ENCODE data around the gene POLR2E. TPM values are rescaled to one million over a fixed set of nuclear protein-coding genes. Genes with fewer than 3 reads are reported as not detected.

The POLR2E gene
- total RNA-seq, 2 donors from 2014 or later = 168 to 241 TPM

DNA sequence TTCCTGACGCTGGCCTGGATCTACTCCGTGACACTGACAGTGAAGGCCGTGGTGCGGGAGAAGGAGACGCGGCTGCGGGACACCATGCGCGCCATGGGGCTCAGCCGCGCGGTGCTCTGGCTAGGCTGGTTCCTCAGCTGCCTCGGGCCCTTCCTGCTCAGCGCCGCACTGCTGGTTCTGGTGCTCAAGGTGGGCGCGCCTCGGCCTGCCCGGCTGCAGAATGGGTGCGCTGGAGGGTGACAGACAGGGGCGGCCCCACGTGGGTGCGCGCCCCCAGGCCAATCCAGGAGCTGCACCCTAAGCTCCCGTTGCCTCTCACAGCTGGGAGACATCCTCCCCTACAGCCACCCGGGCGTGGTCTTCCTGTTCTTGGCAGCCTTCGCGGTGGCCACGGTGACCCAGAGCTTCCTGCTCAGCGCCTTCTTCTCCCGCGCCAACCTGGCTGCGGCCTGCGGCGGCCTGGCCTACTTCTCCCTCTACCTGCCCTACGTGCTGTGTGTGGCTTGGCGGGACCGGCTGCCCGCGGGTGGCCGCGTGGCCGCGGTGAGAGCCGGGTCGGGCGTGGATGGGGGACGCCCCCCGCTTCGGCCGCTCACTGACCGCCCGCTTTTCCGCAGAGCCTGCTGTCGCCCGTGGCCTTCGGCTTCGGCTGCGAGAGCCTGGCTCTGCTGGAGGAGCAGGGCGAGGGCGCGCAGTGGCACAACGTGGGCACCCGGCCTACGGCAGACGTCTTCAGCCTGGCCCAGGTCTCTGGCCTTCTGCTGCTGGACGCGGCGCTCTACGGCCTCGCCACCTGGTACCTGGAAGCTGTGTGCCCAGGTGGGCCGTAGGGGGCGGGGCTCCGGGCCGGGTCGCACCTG lies 48.1 kb downstream of the POLR2E start:
- no peaks in the 10 kb centered on the region for H3K4me1 Mint-ChIP-seq (ENCODE audit: low read depth in 2 of 2)
- no peak overlapping the region for H3K27ac Mint-ChIP-seq
- H3K9me3 Mint-ChIP-seq = no peaks in the 10 kb centered on the region
- no peak for ATAC-seq
- H3K27me3 Mint-ChIP-seq = no peaks in the 10 kb centered on the region
- DNase-seq (ENCODE audit: low spot score) = no peak
- H3K4me3 Mint-ChIP-seq = no peak overlapping the region
- no peaks in the 10 kb centered on the region for H3K36me3 Mint-ChIP-seq

DNA sequence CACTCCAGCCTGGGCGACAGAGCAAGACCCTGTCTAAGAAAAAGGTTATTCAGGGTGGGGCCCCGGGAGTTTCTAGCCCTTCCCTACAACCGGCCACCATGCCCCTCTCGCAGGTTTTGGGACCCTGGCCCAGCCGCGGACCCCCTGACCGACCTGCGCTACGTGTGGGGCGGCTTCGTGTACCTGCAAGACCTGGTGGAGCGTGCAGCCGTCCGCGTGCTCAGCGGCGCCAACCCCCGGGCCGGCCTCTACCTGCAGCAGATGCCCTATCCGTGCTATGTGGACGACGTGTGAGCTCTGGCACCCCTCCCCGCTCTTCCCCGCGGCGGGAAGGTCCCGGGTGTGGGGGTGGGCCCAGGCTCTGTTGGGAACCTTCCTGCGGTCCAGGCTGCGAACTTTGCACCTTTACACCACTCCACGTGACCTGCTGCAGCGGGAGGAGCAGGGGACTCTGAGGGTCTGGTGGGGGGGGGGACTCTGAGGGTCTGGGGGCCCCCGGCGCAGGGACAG lies 49.0 kb downstream of the POLR2E start:
- no peak for ATAC-seq
- H3K9me3 Mint-ChIP-seq = no peaks in the 10 kb centered on the region
- H3K36me3 Mint-ChIP-seq = no peaks in the 10 kb centered on the region
- no peaks in the 10 kb centered on the region for H3K4me1 Mint-ChIP-seq (ENCODE audit: low read depth in 2 of 2)
- no peak for DNase-seq (ENCODE audit: low spot score)
- no peaks in the 10 kb centered on the region for H3K27me3 Mint-ChIP-seq
- H3K4me3 Mint-ChIP-seq = no peak overlapping the region
- no peak overlapping the region for H3K27ac Mint-ChIP-seq

DNA sequence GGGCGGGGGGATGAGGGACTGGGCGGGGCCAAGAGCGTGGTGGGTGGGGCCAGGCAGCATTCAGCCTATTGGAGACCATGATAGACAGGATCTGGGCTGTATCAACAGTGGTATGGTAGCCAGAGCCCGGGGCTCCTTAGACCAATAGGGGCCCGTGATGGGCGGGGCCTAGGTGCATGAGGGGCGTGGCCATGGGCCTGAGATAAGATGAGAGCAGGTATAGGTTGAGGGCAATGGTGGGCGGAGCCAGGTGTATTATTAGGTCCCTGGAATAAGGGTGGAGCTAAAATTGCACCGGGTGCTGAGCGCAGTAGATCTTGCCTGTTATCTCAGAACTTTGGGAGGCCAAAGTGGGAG lies 50.0 kb downstream of the POLR2E start:
- no peak overlapping the region for H3K27ac Mint-ChIP-seq
- H3K4me1 Mint-ChIP-seq (ENCODE audit: low read depth in 2 of 2) = peaks cover 6% of the 10 kb centered on the region in 2 donors
- H3K4me3 Mint-ChIP-seq = no peak overlapping the region
- H3K27me3 Mint-ChIP-seq = no peaks in the 10 kb centered on the region
- DNase-seq (ENCODE audit: low spot score) (no peak), ATAC-seq (peak; percentile 67 to 78)
- no peaks in the 10 kb centered on the region for H3K36me3 Mint-ChIP-seq
- no peaks in the 10 kb centered on the region for H3K9me3 Mint-ChIP-seq

DNA sequence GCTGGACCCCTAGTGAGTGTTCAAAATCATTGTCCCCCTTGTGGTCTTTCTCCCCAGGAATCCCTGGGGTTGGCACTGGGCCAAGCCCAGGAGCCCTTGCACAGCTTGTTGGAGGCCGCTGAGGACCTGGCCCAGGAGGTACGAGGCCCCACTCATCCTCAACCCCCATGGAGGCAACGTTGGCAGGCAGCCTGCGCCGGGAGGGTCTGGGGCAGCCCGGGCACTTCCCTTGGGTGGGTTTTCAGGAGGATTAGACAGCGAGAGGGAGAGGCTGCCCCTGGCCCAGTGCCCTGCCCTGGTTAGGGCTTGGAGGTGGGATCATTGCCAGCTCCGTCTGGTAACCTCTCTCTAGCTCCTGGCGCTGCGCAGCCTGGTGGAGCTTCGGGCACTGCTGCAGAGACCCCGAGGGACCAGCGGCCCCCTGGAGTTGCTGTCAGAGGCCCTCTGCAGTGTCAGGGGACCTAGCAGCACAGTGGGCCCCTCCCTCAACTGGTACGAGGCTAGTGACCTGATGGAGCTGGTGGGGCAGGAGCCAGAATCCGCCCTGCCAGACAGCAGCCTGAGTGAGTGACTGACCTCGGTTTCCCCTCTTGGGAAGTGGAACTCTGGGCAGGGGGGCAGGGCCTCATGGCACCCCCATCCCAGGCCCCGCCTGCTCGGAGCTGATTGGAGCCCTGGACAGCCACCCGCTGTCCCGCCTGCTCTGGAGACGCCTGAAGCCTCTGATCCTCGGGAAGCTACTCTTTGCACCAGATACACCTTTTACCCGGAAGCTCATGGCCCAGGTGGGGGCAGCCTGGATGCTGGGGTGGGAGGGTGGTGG lies 52.3 kb downstream of the POLR2E start:
- Mint-ChIP-seq H3K27me3 (no peaks in the 10 kb centered on the region), H3K4me1 (ENCODE audit: low read depth in 2 of 2) (peaks cover 23 to 26% of the 10 kb centered on the region in 2 donors), H3K4me3 (peak overlapping the region; percentile 17), H3K9me3 (no peaks in the 10 kb centered on the region), H3K27ac (no peak overlapping the region), H3K36me3 (no peaks in the 10 kb centered on the region)
- ATAC-seq (no peak), DNase-seq (ENCODE audit: low spot score) (no peak)

DNA sequence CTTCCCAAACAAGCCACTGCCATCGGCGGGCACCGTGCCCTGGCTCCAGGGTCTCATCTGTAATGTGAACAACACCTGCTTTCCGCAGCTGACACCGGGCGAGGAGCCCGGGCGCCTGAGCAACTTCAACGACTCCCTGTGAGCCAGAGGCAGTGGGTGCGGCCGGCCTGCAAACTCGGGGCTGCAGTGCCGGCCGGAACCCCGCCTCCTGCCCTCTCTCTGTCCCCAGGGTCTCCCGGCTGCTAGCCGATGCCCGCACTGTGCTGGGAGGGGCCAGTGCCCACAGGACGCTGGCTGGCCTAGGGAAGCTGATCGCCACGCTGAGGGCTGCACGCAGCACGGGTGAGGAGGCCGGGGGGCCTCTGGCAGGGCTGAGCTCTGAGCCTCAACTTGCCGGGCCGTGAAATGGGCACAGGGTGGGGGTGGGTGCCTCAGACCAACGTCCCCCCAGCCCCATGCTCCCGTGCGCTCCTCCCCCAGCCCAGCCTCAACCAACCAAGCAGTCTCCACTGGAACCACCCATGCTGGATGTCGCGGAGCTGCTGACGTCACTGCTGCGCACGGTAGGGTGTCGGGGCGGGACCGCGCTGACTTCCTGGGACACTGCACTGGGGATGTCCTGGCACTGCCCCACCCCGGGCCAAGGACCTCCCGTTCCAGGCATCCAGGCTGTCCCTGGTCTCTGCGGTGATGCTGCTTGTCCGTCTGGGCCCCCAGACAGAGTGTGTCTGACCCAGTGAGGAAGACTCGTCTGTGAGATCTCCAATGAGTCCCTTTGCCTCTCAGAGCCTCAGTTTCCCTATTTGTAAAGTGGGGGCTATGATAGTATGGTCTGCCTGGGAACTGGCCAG lies 53.1 kb downstream of the POLR2E start:
- Mint-ChIP-seq H3K4me3 (peak overlapping the region; percentile 17), H3K27me3 (no peaks in the 10 kb centered on the region), H3K4me1 (ENCODE audit: low read depth in 2 of 2) (peaks cover 29 to 32% of the 10 kb centered on the region in 2 donors), H3K27ac (no peak overlapping the region), H3K9me3 (no peaks in the 10 kb centered on the region), H3K36me3 (no peaks in the 10 kb centered on the region)
- ATAC-seq (no peak), DNase-seq (ENCODE audit: low spot score) (no peak)

DNA sequence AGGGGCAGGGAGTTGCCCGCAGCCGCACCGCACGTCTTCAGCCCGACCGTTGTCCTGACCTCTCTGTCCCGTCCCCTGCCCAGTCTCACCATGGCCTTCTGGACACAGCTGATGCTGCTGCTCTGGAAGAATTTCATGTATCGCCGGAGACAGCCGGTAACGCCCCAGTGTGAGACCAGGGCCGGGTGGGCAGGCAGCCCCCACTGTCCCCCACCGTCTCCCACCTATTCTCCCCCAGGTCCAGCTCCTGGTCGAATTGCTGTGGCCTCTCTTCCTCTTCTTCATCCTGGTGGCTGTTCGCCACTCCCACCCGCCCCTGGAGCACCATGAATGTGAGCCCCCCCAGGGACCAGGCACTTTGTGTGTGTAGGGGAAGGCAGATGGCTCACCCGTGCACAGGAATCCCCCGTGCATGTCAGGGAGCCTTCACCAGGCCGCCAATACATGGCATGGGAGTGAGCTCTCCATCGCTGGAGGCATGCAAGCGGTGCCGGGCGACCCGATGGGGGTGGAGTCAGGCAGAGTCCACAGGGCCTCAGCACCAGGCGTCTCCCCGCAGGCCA lies 53.8 kb downstream of the POLR2E start:
- Mint-ChIP-seq H3K4me3 (peak overlapping the region; percentile 95), H3K27me3 (no peaks in the 10 kb centered on the region), H3K4me1 (ENCODE audit: low read depth in 2 of 2) (peaks cover 29 to 35% of the 10 kb centered on the region in 2 donors), H3K9me3 (no peaks in the 10 kb centered on the region), H3K27ac (peak overlapping the region; percentile 80 to 96), H3K36me3 (no peaks in the 10 kb centered on the region)
- ATAC-seq (no peak), DNase-seq (ENCODE audit: low spot score) (no peak)

GRCh38 chr19:1040476-1041271 lies 54.5 kb downstream of the POLR2E start:
- H3K4me1 Mint-ChIP-seq (ENCODE audit: low read depth in 2 of 2) = peaks cover 29 to 36% of the 10 kb centered on the region in 2 donors
- peak overlapping the region; percentile 80 to 96 for H3K27ac Mint-ChIP-seq
- no peaks in the 10 kb centered on the region for H3K9me3 Mint-ChIP-seq
- DNase-seq (ENCODE audit: low spot score) = peak; percentile 94
- H3K27me3 Mint-ChIP-seq = no peaks in the 10 kb centered on the region
- peak; percentile 78 to 79 for ATAC-seq
- H3K4me3 Mint-ChIP-seq = peak overlapping the region; percentile 95
- H3K36me3 Mint-ChIP-seq = no peaks in the 10 kb centered on the region

GRCh38 chr19:1039646-1040475 lies 55.3 kb downstream of the POLR2E start, which contains the start of gene ABCA7:
TSS of gene ABCA7 (plus strand) at chr19:1040107. CDS start at chr19:1041362, 1,255 bp downstream.
- no peaks in the 10 kb centered on the region for H3K36me3 Mint-ChIP-seq
- peak within 1 kb of the TSS; percentile 95 for H3K4me3 Mint-ChIP-seq

GRCh38 chr19:1038978-1039645 lies 56.1 kb downstream of the POLR2E start:
- ATAC-seq (no peak), DNase-seq (ENCODE audit: low spot score) (no peak)
- H3K4me3 Mint-ChIP-seq = peak overlapping the region; percentile 95
- H3K4me1 Mint-ChIP-seq (ENCODE audit: low read depth in 2 of 2) = peaks cover 29 to 39% of the 10 kb centered on the region in 2 donors
- H3K27me3 Mint-ChIP-seq = no peaks in the 10 kb centered on the region
- peak overlapping the region; percentile 80 to 96 for H3K27ac Mint-ChIP-seq
- no peaks in the 10 kb centered on the region for H3K36me3 Mint-ChIP-seq
- no peaks in the 10 kb centered on the region for H3K9me3 Mint-ChIP-seq

More at GRCh38 chr19:1039646-1040475, 55.3 kb downstream of the POLR2E start, which contains the start of gene ABCA7:
- Mint-ChIP-seq H3K9me3 (no peaks in the 10 kb centered on the region), H3K4me1 (ENCODE audit: low read depth in 2 of 2) (peaks cover 29 to 39% of the 10 kb centered on the region in 2 donors), H3K27me3 (no peaks in the 10 kb centered on the region), H3K27ac (peak within 1 kb of the TSS; percentile 80 to 96)
- peak; percentile 99 for DNase-seq (ENCODE audit: low spot score)
- ATAC-seq = peak; percentile 97 to 98

GRCh38 chr19:1037621-1038064 lies 57.5 kb downstream of the POLR2E start:
- Mint-ChIP-seq H3K27me3 (no peaks in the 10 kb centered on the region), H3K4me1 (ENCODE audit: low read depth in 2 of 2) (peaks cover 29 to 42% of the 10 kb centered on the region in 2 donors), H3K4me3 (peak overlapping the region; percentile 81), H3K9me3 (no peaks in the 10 kb centered on the region), H3K27ac (peak overlapping the region; percentile 80 to 96), H3K36me3 (no peaks in the 10 kb centered on the region)
- DNase-seq (ENCODE audit: low spot score) (no peak), ATAC-seq (no peak)
